Stomach (tissue), 4 donors: ENCODE measurements around the gene FURIN.

Source experiments
- CTCF ChIP-seq, 7 experiments: fragments of 450-650 bp in 4 of 7; fragments of 200-600 bp in 3 of 7; sonication (generic) in 3 of 7; IDR thresholded peaks; one replicate each; pipeline ENCODE4 v1.5.1; 2016 to 2019; ENCODE audit warnings: antibody characterized with exemption in 7 of 7, control low read depth in 2 of 7, mild to moderate bottlenecking in 1 of 7
- EP300 ChIP-seq: sonication (generic); formaldehyde crosslinking; IDR thresholded peaks from one replicate; pipeline ENCODE4 v1.6.1; 2017; ENCODE audit warnings: antibody characterized with exemption
- POLR2A ChIP-seq, 4 donors: fragments of 450-650 bp; IDR thresholded peaks; one replicate each; pipeline ENCODE4 v1.6.1; 2016; ENCODE audit warnings: antibody characterized with exemption in 4 of 4, control low read depth in 2 of 4, mild to moderate bottlenecking in 1 of 4, moderate library complexity in 1 of 4
- POLR2AphosphoS5 ChIP-seq, 3 donors: sonication (generic); formaldehyde crosslinking; IDR thresholded peaks; one replicate each; pipeline ENCODE4 v1.6.1; 2016; ENCODE audit warnings: antibody characterized with exemption in 3 of 3

GRCh38 chr15:90862964-90863778 lies 5.2 kb upstream of the FURIN start:
- TF ChIP-seq CTCF (IDR thresholded peaks at IDR 0.05), result no peak
- TF ChIP-seq POLR2A (IDR thresholded peaks at IDR 0.05), result no peak
- TF ChIP-seq EP300, result no peak
- TF ChIP-seq POLR2AphosphoS5 (IDR thresholded peaks at IDR 0.05), result no peak
